ENCODE data around the gene KLHL10.
A peak's percentile ranks its signal among the peaks of the same experiment; 100 is the strongest.
"Not testable (repeated sequence)": the region's sequence is repeated elsewhere in the genome, so short reads cannot be mapped to it uniquely, and the experiment has no call there.

The KLHL10 gene

DNA sequence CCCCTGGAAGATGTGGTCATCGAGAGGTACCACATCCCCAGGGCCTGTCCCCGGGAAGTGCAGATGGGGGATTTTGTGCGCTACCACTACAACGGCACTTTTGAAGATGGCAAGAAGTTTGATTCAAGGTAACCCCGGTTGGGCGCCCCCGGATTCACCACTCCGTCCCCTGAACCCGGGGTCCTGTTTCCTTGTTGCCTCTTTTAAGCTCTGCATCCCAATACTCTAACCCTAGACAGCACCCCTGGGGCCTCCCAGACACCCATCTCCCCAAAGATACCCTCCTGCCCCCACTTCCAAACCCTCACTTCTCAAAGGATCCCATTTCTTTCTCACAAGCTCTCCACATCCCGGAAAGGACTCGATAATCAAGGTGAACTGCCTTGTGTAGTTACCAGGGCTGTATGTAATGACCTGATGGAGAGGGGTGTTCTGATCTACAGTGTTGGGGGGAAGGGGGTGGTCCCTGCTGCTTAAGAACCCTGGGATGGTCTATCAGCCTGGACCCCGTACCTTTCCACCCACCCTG lies 24.4 kb upstream of the KLHL10 start:
- no peak for DNase-seq (ENCODE audit: low read depth in 2 of 2)

DNA sequence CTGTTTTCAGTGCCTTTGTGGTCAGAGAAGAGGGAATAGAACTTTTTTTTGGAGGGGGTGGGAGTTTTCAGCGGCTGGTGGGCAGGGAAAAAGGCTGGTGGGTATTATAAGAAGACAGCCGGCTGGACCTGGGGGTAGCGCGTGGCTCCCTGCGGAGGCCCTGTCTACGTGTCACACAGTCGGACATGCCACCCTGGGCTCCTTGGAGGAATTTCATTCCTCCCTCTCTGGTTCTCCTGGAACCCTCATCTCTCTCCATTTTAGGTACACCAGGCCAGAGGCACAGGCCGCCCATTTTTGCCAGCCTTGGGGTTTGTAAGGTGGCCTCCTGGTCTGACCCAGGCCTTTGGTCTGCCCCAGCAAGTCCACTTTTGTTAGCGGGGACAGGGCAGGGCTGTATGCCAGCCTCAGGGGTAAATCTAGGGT lies 23.9 kb upstream of the KLHL10 start:
- no peak for DNase-seq (ENCODE audit: low read depth in 2 of 2)

DNA sequence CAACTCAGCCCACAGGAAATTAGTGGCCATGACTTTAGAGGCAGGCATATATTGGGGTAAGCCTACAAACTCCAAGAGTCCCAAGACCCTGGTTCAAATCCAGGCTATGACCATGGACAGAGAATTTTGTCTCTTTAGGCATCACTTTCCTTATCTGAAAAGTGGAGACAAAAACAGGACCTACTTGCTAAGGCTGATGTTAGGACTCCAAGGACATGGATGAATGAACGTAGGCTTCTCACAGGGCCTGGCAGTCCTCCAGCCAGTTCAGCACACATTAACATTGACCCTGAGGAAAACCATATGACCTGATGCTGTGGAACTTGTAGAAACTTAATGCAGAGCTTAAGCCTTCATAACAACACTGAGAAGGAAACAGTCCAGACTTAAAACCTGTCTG lies 23.4 kb upstream of the KLHL10 start:
- no peak for DNase-seq (ENCODE audit: low read depth in 2 of 2)

DNA sequence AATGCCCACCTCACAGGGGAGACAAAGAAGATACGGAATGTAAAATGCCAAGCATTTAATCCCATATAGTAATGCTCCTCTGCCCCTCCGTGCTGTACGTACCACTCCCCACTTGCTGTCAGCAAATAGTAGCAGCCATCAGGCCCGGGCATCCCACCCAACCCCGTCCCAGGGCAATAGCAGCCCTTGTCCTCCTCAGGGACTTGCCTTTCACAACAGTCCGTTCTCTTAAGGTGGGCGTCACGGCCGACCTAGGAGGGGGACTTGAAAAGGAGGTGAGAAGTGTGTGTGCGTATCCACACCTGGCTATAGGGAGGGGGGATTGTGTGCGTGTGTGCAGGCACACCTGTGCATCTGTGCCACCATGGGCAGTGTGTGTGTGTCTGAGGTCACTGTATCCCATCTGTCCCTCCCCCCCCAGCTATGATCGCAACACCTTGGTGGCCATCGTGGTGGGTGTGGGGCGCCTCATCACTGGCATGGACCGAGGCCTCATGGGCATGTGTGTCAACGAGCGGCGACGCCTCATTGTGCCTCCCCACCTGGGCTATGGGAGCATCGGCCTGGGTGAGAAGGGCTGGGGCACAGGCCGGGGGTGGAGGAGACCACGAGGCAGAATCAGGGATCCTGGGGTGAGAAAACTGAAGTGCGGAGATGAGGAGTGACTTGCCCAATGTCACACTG lies 20.8 kb upstream of the KLHL10 start:
- no peak for DNase-seq (ENCODE audit: low read depth in 2 of 2)

DNA sequence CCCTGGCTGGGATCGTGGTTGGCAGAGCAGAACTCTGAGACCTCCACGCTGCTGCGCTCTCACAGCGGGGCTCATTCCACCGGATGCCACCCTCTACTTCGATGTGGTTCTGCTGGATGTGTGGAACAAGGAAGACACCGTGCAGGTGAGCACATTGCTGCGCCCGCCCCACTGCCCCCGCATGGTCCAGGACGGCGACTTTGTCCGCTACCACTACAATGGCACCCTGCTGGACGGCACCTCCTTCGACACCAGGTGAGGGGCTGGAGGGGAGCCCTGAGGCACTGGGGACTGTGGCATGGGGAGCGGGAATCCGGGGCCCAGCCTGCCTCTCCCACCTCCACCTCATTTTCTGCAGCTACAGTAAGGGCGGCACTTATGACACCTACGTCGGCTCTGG lies 19.6 kb upstream of the KLHL10 start:
- no peak for DNase-seq (ENCODE audit: low read depth in 2 of 2)

DNA sequence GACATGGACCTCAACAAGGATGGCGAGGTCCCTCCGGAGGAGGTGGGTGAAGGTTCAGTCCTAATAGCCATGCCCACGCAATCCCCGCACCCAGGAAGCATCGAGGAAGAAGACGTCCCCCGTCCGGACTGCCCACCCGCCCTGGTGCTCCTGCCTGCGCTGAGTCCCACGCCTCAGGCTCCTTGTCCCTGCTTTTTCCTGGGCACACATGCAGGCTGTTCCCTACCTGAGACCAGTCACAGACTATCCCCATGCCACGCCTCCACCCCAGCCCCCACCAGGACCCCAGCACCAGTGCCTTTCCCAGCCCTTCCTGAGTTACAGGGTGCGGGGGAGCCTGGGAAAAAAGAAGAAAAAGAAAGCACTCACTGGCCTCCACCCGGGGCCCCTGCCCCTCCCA lies 15.8 kb upstream of the KLHL10 start:
- DNase-seq (ENCODE audit: low read depth in 2 of 2) = no peak

DNA sequence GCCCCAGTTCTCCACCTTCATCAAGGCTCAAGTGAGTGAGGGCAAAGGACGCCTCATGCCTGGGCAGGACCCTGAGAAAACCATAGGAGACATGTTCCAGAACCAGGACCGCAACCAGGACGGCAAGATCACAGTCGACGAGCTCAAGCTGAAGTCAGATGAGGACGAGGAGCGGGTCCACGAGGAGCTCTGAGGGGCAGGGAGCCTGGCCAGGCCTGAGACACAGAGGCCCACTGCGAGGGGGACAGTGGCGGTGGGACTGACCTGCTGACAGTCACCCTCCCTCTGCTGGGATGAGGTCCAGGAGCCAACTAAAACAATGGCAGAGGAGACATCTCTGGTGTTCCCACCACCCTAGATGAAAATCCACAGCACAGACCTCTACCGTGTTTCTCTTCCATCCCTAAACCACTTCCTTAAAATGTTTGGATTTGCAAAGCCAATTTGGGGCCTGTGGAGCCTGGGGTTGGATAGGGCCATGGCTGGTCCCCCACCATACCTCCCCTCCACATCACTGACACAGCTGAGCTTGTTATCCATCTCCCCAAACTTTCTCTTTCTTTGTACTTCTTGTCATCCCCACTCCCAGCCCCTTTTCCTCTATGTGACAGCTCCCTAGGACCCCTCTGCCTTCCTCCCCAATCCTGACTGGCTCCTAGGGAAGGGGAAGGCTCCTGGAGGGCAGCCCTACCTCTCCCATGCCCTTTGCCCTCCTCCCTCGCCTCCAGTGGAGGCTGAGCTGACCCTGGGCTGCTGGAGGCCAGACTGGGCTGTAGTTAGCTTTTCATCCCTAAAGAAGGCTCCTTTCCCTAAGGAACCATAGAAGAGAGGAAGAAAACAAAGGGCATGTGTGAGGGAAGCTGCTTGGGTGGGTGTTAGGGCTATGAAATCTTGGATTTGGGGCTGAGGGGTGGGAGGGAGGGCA lies 15.1 kb upstream of the KLHL10 start:
- DNase-seq (ENCODE audit: low read depth in 2 of 2) = no peak

DNA sequence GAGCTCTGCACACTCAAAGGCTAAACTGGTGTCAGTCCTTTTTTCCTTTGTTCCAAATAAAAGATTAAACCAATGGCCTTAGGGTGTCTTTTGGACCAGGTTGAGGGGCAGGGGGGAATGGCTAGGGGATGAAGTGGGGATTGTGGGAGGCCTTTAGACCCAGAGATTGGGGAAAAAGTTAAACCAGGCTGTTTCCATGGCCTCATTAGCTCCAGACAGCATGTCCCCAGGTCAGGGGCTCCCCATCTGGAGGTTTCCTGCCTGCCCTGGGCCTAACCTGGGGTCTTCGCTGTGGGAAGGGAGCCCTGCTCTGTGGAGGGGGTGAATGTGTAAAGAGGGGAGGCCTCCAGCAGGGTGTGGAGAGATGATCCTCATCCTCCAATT lies 14.5 kb upstream of the KLHL10 start:
- DNase-seq (ENCODE audit: low read depth in 2 of 2) = no peak

DNA sequence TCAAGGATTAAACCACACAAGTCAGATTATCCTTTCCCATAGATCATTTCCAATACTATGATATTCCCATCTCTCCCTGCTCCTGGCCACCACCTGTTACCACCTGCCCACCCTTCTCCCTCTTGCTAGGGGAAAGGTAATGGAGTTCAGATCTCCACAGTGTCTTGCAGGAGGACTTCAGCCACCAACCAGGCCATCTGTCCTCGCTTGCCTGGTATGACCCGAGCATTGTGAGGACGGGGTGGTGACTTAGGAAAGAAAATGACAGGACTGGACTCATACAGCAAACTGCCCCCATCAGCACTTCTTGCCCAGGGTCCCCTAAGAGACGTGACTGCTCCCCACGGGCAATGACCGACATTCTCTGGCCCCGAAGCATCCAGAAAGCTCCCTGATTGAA lies 14.0 kb upstream of the KLHL10 start:
- DNase-seq (ENCODE audit: low read depth in 2 of 2) = no peak

DNA sequence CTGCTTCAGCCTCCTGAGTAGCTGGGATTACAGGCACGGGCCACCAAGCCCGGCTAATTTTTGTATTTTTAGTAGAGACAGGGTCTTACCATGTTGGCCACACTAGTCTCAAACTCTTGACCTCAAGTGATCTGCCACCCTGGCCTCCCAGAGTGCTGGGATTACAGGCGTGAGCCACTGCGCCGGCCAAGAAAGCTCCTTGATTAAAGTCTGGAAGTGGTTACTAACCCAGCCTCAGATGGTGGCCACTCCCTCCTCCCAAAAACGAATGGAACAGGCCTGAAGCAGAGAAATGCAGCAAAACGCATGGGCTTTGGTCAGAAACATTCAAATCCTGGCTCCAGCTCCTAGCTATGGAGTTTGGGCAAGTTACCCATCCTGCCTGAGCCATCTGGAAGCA lies 13.5 kb upstream of the KLHL10 start:
- no peak for DNase-seq (ENCODE audit: low read depth in 2 of 2)

DNA sequence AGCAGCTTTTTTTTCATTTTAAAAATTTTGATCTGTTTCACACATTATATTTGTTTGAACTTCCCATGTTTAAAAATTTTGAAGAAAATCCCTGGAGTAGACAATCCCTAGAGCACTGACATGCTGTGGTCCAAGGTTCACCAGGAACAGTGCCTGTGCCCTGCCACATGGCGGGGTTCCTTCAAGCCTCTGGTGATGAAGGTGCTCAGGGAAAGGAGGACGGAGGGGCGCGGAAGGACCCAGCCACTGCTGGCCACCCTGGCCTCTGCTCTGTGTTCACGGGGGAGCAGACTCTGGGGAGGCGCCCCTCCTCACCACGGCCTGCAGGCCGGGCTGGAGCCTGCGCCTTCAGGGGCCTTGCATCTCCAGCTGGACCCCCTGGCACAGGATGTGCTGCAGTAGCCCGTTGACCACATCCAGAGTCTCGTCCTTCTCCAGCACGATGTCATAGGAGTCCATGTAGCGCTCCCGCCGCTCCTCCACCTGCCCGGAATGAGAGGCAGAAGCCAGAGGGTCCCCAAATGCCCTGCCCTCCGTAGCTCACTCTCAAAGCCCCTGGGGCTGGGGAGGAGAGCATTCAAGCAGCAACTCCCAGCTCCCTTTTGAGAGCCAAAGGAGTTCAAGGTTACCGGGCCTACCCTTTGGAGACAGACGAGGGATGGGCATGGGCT lies 12.3 kb upstream of the KLHL10 start:
- DNase-seq (ENCODE audit: low read depth in 2 of 2) = no peak

DNA sequence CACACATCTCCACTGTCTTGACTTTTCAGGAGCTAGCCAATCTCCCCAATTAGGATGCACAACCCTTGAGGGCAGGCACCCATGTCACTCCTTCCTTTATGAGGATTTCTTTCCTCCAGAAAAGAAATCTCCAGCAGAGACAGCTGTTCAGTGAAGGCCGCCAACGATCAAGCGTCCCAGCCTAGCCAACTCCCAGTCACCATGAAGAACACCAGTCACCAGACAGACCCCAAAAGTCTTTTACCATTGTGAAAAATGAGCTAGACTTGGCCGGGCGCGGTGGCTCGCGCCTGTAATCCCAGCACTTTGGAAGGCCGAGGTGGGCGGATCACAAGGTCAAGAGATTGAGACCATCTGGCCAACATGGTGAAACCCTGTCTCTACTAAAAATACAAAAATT lies 7.7 kb upstream of the KLHL10 start:
- DNase-seq (ENCODE audit: low read depth in 2 of 2) = not testable (repeated sequence)

DNA sequence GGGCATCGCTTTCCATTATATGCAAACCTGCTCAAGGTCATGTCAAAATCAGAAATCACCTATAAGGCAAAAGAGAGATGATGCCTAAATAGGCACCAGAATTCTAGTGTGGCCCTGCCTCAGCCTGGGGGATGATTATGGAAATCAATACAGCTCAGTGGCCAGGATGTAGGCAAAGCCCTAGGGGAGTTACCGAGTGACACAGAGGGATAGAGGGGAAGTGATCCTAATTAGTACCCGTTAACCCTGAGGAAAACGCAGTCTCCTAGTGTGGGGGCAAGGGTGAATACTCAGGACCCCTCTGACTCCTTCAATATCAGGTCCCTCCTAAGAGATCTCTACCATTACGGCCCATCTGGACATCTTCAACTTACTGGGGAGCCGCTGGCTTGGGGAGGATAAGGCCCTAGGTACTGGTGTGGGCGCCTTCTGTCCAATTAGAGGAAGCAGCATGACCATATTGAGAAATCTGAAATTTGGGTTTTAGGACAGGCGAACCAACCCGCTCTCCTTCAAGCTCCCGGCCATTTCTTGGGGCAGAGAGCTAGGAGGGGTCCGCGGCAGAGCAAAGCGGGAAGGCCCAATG lies 2.3 kb upstream of the KLHL10 start:
- no peak for DNase-seq (ENCODE audit: low read depth in 2 of 2)

DNA sequence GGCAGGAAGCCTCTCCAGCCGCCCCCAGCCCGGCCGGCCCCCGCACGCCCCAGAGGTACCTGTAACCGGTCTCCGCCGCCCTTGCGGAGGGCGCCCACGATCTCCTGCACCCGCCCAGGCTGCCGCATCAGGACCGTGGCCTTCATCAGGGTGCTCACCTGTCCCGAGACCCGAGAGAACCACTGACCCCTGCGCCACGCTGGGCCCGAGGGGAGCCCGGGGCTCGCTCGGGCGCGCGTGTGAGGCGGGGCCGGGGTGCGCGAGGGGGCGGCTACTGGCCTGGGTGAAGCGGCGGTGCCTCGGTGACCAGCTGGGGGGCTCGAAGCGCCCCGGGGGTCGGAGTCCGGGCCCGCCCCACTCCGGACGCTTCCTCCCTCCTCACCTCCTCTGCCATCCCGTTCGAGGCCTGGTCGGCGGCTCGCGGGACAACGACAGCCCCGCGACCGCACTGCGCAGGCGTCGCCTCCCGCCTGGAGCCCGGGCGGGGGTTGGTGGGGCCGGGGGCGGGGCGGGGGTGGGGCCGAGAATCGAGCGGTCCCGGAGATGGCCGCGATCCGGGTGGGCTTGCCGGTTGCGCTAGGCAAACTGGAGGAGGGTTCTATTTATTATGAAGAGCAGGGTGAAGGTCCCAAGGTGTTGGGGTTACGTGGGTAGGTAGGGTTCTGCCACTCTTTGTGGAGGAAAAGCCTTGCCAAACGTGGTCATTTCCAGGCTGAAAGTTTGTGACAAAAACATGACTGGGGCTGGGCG lies 1.6 kb upstream of the KLHL10 start, which contains the start of gene NT5C3B:
Gene NT5C3B, minus strand, starts transcription at position 433 of the 750 bp plus-strand sequence. Its CDS starts 39 bp downstream, at position 394.
- peak; percentile 39 to 49 for DNase-seq (ENCODE audit: low read depth in 2 of 2)

DNA sequence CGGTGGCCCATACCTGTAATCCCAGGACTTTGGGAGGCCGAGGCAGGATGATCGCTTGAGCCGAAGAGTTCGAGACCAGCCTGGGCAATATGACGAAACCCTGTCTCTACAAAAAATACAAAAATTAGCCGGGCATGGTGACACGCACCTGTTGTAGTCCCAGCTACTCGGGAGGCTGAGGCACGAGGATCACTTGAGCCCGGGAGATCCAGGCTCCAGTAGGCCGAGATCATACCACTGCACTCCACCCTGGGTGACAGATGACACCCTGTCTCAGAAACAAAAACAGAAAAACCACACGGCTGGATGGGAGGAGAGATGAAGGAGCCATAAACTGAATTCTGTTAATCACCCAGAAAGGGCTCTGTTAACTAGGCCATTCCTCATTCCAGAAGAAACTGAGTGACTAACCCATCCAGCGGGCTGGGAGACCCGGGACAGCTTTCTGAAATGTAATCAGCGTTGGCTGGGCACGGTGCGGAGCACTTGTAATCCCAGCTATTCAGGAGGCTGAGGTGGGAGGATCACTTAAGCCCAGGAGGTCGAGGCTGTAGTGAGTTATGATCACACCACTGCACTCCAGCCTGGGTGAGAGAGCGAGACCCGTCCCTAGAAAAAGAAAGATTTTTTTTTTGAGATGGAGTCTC lies 952 bp upstream of the KLHL10 start:
- no peak for DNase-seq (ENCODE audit: low read depth in 2 of 2)

DNA sequence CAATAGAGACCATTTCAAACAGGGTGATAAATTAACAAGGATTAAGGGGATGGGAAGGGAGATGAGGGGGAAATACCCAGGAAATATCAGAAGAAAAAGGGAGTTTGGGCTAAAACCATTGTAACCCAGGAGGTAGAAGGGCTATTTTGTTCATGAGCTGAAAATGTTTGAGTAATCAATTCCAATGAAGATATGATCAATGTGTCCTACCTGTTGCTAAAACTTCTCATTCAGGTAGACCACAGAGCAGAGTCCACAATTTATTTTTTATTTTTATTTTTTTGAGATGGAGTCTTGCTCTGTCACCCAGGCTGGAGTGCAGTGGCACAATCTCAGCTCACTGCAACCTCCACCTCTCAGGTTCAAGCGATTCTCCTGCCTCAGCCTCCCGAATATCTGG lies 1.8 kb downstream of the KLHL10 start:
- DNase-seq (ENCODE audit: low read depth in 2 of 2) = not testable (repeated sequence)

DNA sequence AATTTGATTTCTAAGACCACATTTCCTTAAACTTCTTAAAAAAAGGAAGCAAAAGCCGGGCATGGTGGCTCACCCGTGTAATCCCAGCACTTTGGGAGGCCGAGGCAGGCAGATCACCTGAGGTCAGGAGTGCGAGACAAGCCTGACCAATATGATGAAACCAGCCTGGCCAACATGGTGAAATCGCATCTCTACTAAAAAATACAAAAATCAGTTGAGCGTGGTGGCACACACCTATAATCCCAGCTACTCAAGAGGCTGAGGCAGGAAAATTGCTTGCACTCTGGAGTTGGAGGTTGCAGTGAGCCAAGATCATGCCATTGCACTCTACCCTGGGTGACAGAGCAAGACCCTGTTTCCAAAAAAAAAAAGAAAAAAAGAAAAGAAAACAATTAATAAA lies 3.2 kb downstream of the KLHL10 start:
- not testable (repeated sequence) for DNase-seq (ENCODE audit: low read depth in 2 of 2)

DNA sequence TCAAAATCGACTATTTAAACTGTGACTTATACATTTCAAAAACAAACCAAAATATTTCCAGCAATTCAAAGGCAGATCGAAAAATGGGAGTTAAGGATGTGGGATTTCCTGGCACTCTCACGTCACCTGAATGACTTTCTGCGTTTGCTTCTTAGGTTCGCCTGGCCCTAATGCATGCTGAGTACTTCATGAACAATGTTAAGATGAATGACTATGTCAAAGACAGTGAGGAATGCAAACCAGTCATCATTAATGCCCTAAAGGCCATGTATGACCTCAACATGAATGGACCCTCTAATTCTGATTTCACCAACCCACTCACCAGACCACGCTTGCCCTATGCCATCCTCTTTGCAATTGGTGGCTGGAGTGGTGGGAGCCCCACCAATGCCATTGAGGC lies 7.3 kb downstream of the KLHL10 start:
- DNase-seq (ENCODE audit: low read depth in 2 of 2) = no peak

DNA sequence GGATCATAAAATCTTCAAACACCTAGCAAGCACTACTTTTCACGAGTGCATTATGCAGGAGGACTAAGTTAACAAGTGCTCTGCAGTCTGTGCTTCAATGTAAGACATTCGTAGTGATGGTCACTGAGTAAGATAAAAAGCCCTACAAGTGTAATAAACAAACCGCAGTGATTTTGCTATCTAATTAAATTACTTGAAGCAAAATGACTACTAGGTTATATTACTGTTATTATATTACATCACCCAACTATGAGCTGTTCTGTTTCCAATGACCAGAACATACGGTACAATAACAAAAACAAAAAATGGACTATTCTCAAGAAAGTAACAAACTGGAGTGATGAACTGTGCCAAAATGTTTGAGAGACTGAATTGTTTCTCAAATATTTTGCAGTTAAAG lies 11.2 kb downstream of the KLHL10 start:
- DNase-seq (ENCODE audit: low read depth in 2 of 2) = no peak

DNA sequence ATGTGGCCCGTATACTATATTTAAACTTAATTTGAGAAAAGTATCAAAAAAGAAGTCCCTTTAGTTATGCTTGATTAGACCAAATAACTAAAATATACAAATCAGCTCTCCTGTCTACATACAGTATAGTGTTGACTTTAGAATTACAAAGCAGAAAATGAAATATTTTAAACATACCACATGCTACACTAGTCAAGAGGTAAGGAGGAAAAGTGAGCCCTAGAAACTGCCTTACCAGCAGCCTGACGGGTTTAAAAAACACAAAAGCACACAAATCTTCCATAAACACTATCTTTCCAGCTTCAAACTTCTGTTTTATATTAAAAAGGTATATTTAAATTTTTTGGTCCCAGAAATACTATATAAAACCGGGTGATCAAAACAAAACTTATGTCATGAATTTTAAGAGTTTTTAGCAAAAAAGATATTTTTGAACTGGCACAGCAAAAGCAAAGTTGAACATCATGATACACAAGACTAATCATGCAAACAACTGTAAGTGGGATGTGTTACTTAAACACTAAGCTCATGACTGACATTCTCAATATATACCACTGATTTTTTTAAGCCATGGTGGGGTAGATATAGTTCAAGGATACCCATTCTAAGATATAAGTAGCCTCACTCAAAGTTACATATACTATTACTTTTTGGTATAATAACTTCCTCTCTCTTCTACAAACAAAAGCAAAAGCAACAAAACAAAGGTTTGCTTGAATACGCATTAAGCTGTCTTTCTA lies 11.8 kb downstream of the KLHL10 start:
- no peak for DNase-seq (ENCODE audit: low read depth in 2 of 2)
